ENCODE measurements around the gene GRM2.
"Not testable (repeated sequence)": the region's sequence is repeated elsewhere in the genome, so short reads cannot be mapped to it uniquely, and the experiment has no call there.

Gene GRM2

GRCh38 chr3:51733859-51734571 is 27.1 kb downstream of the GRM2 start:
- no peak overlapping the region for H3K4me3 ChIP-seq (ENCODE audit: low read depth, low read length)
- no peak for DNase-seq (ENCODE audit: low read depth)
- TF ChIP-seq, protein P1, sequence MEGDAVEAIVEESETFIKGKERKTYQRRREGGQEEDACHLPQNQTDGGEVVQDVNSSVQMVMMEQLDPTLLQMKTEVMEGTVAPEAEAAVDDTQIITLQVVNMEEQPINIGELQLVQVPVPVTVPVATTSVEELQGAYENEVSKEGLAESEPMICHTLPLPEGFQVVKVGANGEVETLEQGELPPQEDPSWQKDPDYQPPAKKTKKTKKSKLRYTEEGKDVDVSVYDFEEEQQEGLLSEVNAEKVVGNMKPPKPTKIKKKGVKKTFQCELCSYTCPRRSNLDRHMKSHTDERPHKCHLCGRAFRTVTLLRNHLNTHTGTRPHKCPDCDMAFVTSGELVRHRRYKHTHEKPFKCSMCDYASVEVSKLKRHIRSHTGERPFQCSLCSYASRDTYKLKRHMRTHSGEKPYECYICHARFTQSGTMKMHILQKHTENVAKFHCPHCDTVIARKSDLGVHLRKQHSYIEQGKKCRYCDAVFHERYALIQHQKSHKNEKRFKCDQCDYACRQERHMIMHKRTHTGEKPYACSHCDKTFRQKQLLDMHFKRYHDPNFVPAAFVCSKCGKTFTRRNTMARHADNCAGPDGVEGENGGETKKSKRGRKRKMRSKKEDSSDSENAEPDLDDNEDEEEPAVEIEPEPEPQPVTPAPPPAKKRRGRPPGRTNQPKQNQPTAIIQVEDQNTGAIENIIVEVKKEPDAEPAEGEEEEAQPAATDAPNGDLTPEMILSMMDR (IDR thresholded peaks at IDR 0.05; ENCODE audit: low read depth, low read length, missing control alignments): no peak

DNA sequence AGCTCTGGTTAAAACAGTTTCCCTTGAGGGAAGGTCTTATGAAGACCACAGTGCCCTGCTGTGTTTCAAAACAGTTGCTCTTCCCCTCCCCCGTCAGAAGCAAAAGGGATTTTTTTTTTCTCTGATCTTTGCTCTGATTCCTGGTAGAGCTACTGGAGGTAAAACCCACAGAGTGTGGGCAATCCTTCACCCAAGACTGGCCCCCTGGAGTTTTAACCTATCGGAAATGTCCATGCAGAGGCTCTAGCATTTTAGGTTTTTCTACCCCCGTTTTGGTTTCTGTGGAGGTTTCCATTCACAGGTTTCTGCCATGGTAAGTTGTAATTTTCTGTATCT is 27.7 kb downstream of the GRM2 start:
- H3K4me3 ChIP-seq (ENCODE audit: low read depth, low read length): no peak overlapping the region
- TF ChIP-seq, protein P1 (IDR thresholded peaks at IDR 0.05; ENCODE audit: low read depth, low read length, missing control alignments): no peak
- DNase-seq (ENCODE audit: low read depth): no peak

DNA sequence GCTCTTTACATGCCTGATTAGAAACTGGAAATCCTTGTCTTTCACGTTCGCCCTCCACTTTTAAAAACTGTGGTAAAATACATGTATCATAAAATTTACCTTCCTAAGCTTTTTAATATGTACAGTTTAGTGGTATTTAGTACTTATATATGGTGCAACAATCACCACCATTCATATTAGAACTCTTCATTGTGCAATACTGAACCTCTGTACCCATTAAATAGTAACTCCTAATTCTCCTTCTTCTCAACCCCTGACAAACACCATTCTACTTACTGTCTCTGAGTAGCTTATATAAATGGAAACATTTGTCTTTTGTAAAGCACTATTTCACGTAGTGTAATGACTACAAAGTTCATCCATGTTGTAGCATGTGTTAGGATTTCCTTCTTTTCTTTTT is 28.2 kb downstream of the GRM2 start:
- no peak overlapping the region for H3K4me3 ChIP-seq (ENCODE audit: low read depth, low read length)
- TF ChIP-seq, protein P1 (IDR thresholded peaks at IDR 0.05; ENCODE audit: low read depth, low read length, missing control alignments): no peak
- DNase-seq (ENCODE audit: low read depth): no peak

DNA sequence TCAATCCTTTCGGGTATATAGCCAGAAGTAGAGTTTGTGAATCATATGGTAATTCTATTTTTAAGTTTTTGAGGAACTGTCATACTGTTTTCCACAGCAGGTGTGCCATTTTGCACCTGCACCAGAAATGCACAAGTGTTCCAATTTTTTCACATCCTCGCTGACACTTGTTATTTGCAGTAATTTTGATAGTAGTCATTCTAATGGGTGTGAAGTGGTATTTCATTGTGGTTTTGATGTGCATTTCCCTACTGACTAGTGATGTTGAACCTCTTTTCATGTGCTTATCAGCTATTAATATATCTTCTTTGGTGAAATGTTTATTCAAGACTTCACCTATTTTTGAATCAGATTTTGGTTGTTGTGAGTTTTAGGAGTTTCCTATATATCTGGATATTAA is 29.1 kb downstream of the GRM2 start:
- H3K4me3 ChIP-seq (ENCODE audit: low read depth, low read length): no peak overlapping the region
- TF ChIP-seq, protein P1 (IDR thresholded peaks at IDR 0.05; ENCODE audit: low read depth, low read length, missing control alignments): no peak
- no peak for DNase-seq (ENCODE audit: low read depth)

- H3K4me3 ChIP-seq (ENCODE audit: low read depth, low read length): no peak overlapping the region
- no peak for DNase-seq (ENCODE audit: low read depth)
- TF ChIP-seq, protein P1 (IDR thresholded peaks at IDR 0.05; ENCODE audit: low read depth, low read length, missing control alignments): no peak
These were observed 32.2 kb downstream of the GRM2 start for GRCh38 chr3:51739110-51739509.

DNA sequence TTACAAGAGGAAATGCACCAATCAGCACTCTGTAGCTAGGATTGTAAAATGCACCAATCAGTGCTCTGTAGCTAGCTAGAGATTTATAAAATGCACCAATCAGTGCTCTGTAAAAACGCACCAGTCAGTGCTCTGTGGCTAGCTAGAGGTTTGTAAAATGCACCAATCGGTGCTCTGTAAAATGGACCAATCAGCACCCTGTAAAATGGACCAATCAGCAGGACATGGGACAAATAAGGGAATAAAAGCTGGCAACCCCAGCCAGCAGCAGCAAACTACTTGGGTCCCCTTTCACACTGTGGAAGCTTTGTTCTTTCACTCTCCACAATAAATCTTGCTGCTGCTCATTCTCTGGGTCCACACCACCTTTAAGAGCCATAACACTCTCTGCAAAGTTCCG is 35.5 kb downstream of the GRM2 start:
- H3K4me3 ChIP-seq (ENCODE audit: low read depth, low read length): not testable (repeated sequence)

GRCh38 chr3:51742978-51743377 is 36.1 kb downstream of the GRM2 start:
- not testable (repeated sequence) for DNase-seq (ENCODE audit: low read depth); H3K4me3 ChIP-seq (ENCODE audit: low read depth, low read length)

More for the DNA sequence above, 35.5 kb downstream of the GRM2 start:
- not testable (repeated sequence) for DNase-seq (ENCODE audit: low read depth)

- DNase-seq (ENCODE audit: low read depth): no peak
- TF ChIP-seq, protein P1 (IDR thresholded peaks at IDR 0.05; ENCODE audit: low read depth, low read length, missing control alignments): no peak
- H3K4me3 ChIP-seq (ENCODE audit: low read depth, low read length): no peak overlapping the region
These were observed 41.0 kb downstream of the GRM2 start for GRCh38 chr3:51747840-51748239.
